Transverse colon (tissue), 4 donors: ENCODE data around the gene DMD. TPM values are rescaled to one million over a fixed set of nuclear protein-coding genes. Genes with fewer than 3 reads are reported as not detected.

Experiments used
- DNase-seq: peaks from one replicate; pipeline ENCODE4 v3.0.0-alpha.2; 2019
- H3K27ac ChIP-seq, 4 donors: fragments of 200-600 bp; sonication (generic); 2 replicates each; pipeline ENCODE4 v1.5.1; 2016 to 2018; ENCODE audit warnings: inconsistent platforms in 4 of 4
- H3K27me3 ChIP-seq: fragments of 200-600 bp; sonication (generic); 2 replicates; pipeline ENCODE4 v1.5.1; 2017; ENCODE audit warnings: inconsistent platforms
- H3K36me3 ChIP-seq, 4 donors: fragments of 200-600 bp; sonication (generic); 2 replicates each; pipeline ENCODE4 v1.5.1; 2017 to 2019; ENCODE audit warnings: inconsistent platforms in 4 of 4
- H3K4me1 ChIP-seq, 4 donors: fragments of 200-600 bp; sonication (generic); 2 replicates each; pipeline ENCODE4 v1.5.1; 2017 to 2020; ENCODE audit warnings: inconsistent platforms in 4 of 4
- H3K4me3 ChIP-seq, 4 donors: fragments of 200-600 bp; sonication (generic); 1 replicate in 1 of 4; 2 replicates in 3 of 4; pipeline versions ENCODE4 v1.5.1 to v1.6.1; 2017 to 2019; ENCODE audit warnings: inconsistent platforms in 4 of 4
- H3K9me3 ChIP-seq, 2 donors: fragments of 200-600 bp; sonication (generic); 2 replicates each; pipeline ENCODE4 v1.5.1; 2017 to 2019; ENCODE audit warnings: inconsistent platforms in 2 of 2
- CTCF ChIP-seq, 5 experiments: fragments of 200-600 bp in 3 of 5; fragments of 450-650 bp in 2 of 5; sonication (generic) in 3 of 5; IDR thresholded peaks; 1 replicate in 2 of 5; 2 replicates in 3 of 5; pipeline ENCODE4 v1.5.1; 2016 to 2017; ENCODE audit warnings: antibody characterized with exemption in 5 of 5, inconsistent platforms in 3 of 5, mild to moderate bottlenecking in 2 of 5, moderate library complexity in 1 of 5
- EP300 ChIP-seq: sonication (generic); formaldehyde crosslinking; IDR thresholded peaks from one replicate; pipeline ENCODE4 v1.6.1; 2017; ENCODE audit warnings: antibody characterized with exemption, low read depth
- POLR2A ChIP-seq: fragments of 450-650 bp; IDR thresholded peaks from one replicate; pipeline ENCODE4 v1.6.1; 2016; ENCODE audit warnings: antibody characterized with exemption, mild to moderate bottlenecking, moderate library complexity
- POLR2AphosphoS5 ChIP-seq, 3 donors: sonication (generic); formaldehyde crosslinking; IDR thresholded peaks; one replicate each; pipeline ENCODE4 v1.6.1; 2016; ENCODE audit warnings: antibody characterized with exemption in 3 of 3
- WGBS, 2 donors: methylation state at CpG; one replicate each; pipeline ENCODE4 v1.1.5; 2018; ENCODE audit warnings: low coverage in 1 of 2; 5-methylcytosine and 5-hydroxymethylcytosine counted together
- in situ Hi-C, 4 donors: fragments of 200-750 bp; cut with MboI; loops; one replicate each; pipeline versions ENCODE4 v1.15.0 to v1.15.1; 2017; ENCODE audit warnings: low sequenced_read_pairs in 3 of 4, low pct_ligation_motif_present in 1 of 4, low pct_unique_long_range_greater_than_20kb in 1 of 4
- intact Hi-C: fragments of 100-400 bp; cut with DNase I; formaldehyde crosslinking; loops from one replicate; pipeline ENCODE4 v1.15.1; 2023; ENCODE audit warnings: low total_unique reads
- total RNA-seq, 4 donors: library from RNA; depleted of rRNA; stranded (reverse); fragments of >200 nt; gene quantifications; one replicate each; pipeline ENCODE4 v1.1.0, GENCODE V29; 2016

DMD gene
- total RNA-seq, 4 donors from 2014 or later, result 20.9 to 44.6 (median 32.5) TPM

GRCh38 chrX:31542566-31542965 is 1668.8 kb downstream of the DMD start:
- TF ChIP-seq POLR2A (no peak), CTCF (IDR thresholded peaks at IDR 0.05) (no peak), EP300 (no peak), POLR2AphosphoS5 (IDR thresholded peaks at IDR 0.05) (no peak)
- in situ Hi-C loops (no loop called here), intact Hi-C loops (no loop called here)
- Histone ChIP-seq H3K4me3 (no peak overlapping the region), H3K36me3 (no peaks in the 10 kb centered on the region), H3K4me1 (no peaks in the 10 kb centered on the region), H3K9me3 (no peaks in the 10 kb centered on the region), H3K27ac (no peak overlapping the region), H3K27me3 (no peaks in the 10 kb centered on the region)
- no peak for DNase-seq
- WGBS, 2 donors, result 98% methylated on average over 2 of the region's 2 CpGs; no CpG with 5 or more reads in 1 of the 2 donors

- intact Hi-C loops, result no loop called here
- no peak overlapping the region for H3K27ac ChIP-seq
- 70% methylated on average over 2 of the region's 2 CpGs; no CpG with 5 or more reads in 1 of the 2 donors for WGBS, 2 donors
- no peaks in the 10 kb centered on the region for H3K27me3 ChIP-seq
- no peaks in the 10 kb centered on the region for H3K4me1 ChIP-seq
- no peak for TF ChIP-seq POLR2A
- no peak for TF ChIP-seq POLR2AphosphoS5 (IDR thresholded peaks at IDR 0.05)
- no peak for TF ChIP-seq EP300
- no peak for TF ChIP-seq CTCF (IDR thresholded peaks at IDR 0.05)
- in situ Hi-C loops, result no loop called here
- DNase-seq, result no peak
- H3K9me3 ChIP-seq, result no peaks in the 10 kb centered on the region
- H3K4me3 ChIP-seq, result no peak overlapping the region
- H3K36me3 ChIP-seq, result no peaks in the 10 kb centered on the region
Observed at GRCh38 chrX:31540313-31540712, 1671.0 kb downstream of the DMD start.

GRCh38 chrX:31527455-31528126 is 1683.8 kb downstream of the DMD start:
- WGBS, 2 donors, result 39 to 61% methylated on average over 3 to 7 of the region's 7 CpGs
- intact Hi-C loops, result no loop called here

More at GRCh38 chrX:31527455-31528126, 1683.8 kb downstream of the DMD start:
- in situ Hi-C loops, result no loop called here
- Histone ChIP-seq H3K27ac (no peak overlapping the region), H3K4me1 (no peaks in the 10 kb centered on the region), H3K36me3 (no peaks in the 10 kb centered on the region), H3K27me3 (no peaks in the 10 kb centered on the region), H3K4me3 (no peak overlapping the region), H3K9me3 (no peaks in the 10 kb centered on the region)
- DNase-seq, result no peak
- TF ChIP-seq CTCF (IDR thresholded peaks at IDR 0.05) (no peak), POLR2AphosphoS5 (IDR thresholded peaks at IDR 0.05) (no peak), EP300 (no peak), POLR2A (no peak)
